Measurements from ENCODE around the gene PKN2. TPM values are rescaled to one million over a fixed set of nuclear protein-coding genes. Genes with fewer than 3 reads are reported as not detected.

The PKN2 gene
- total and polyA plus RNA-seq, 2 of the 8 experiments (the other 6 are each of a cell fraction or from before 2014, with no cell fraction given), result 7.8 to 32.0 TPM

GRCh38 chr1:88736633-88737248 lies 52.7 kb downstream of the PKN2 start:
- peak; percentile 25 to 71 for DNase-seq (ENCODE audit: low read depth in 1 of 2, low spot score in 2 of 2)
- CTCF ChIA-PET (ENCODE audit: partially characterized antibody), result interaction anchor here (0.6 to 3.2 kb wide), 44 partner anchors 8 to 247 kb away, joined by 3 to 57 read pairs (median 4); partner anchors contain the start of gene PKN2
- TF ChIP-seq YY1 (IDR thresholded peaks at IDR 0.05; ENCODE audit: low read depth, low read length), result no peak
- TF ChIP-seq SP2 (IDR thresholded peaks at IDR 0.05; ENCODE audit: low read length), result no peak
- peak; percentile 98 for TF ChIP-seq RAD21 (IDR thresholded peaks at IDR 0.05 in 1 of 2, conservative IDR thresholded peaks at IDR 0.05 in 1 of 2; ENCODE audit: low read depth in 2 of 2, low read length in 2 of 2)
- no peak for TF ChIP-seq KDM4A (IDR thresholded peaks at IDR 0.05; ENCODE audit: low read depth, low read length, severe bottlenecking)
- no peak for TF ChIP-seq RFX5 (IDR thresholded peaks at IDR 0.05; ENCODE audit: borderline replicate concordance, low read depth, low read length)
- no peak for TF ChIP-seq EZH2 (IDR thresholded peaks at IDR 0.05; ENCODE audit: low read depth, low read length, severe bottlenecking)
- TF ChIP-seq CREB1 (IDR thresholded peaks at IDR 0.05), result no peak
- TF ChIP-seq CHD2 (IDR thresholded peaks at IDR 0.05; ENCODE audit: low read length), result no peak
- TF ChIP-seq SIRT6 (IDR thresholded peaks at IDR 0.05; ENCODE audit: low read length), result no peak

More at GRCh38 chr1:88736633-88737248, 52.7 kb downstream of the PKN2 start:
- Histone ChIP-seq H2AK5ac (ENCODE audit: low read depth, low read length) (peak overlapping the region; percentile 67; the same call in 1 of the 2 replicates), H4K20me1 (replicated peaks in 1 of 2; ENCODE audit: control insufficient read depth in 1 of 2, insufficient read depth in 2 of 2, low read length in 2 of 2) (peaks cover 0 to 7% of the 10 kb centered on the region in 2 experiments), H4K8ac (ENCODE audit: extremely low read depth, insufficient read depth, low read length) (peak overlapping the region; percentile 45; the same call in 1 of the 2 replicates), H3K36me3 (ENCODE audit: control insufficient read depth in 2 of 4, insufficient read depth in 4 of 4, low read length in 3 of 4) (no peaks in the 10 kb centered on the region; a peak in 1 of 8 replicates), H2BK12ac (ENCODE audit: low read depth, low read length) (peak overlapping the region; percentile 91), H3K27ac (ENCODE audit: low read depth, low read length) (no peak overlapping the region), H3K27me3 (replicated peaks in 1 of 4; ENCODE audit: control insufficient read depth in 3 of 4, extremely low read depth in 1 of 4, insufficient read depth in 3 of 4, low read length in 3 of 4) (no peaks in the 10 kb centered on the region), H3K79me1 (ENCODE audit: low read depth, low read length) (peaks cover 8% of the 10 kb centered on the region; the same call in 1 of the 2 replicates), H2BK20ac (ENCODE audit: low read length) (no peak overlapping the region), H3K56ac (replicated peaks; ENCODE audit: insufficient read length, low read depth, low read length) (no peak overlapping the region), H3K4me2 (ENCODE audit: insufficient read depth in 1 of 2, low read depth in 2 of 2, low read length in 2 of 2) (peak overlapping the region in 1 of 2 experiments; percentile 9; a peak in 1 of 4 replicates), H3K14ac (ENCODE audit: insufficient read length) (no peak overlapping the region), H3K23me2 (ENCODE audit: low read depth, low read length) (no peaks in the 10 kb centered on the region), H2BK15ac (ENCODE audit: low read length) (no peak overlapping the region), H3K4ac (replicated peaks; ENCODE audit: insufficient read length, low read depth, low read length) (no peak overlapping the region), H3K9ac (replicated peaks in 1 of 4; ENCODE audit: extremely low read depth in 1 of 4, low read depth in 3 of 4, low read length in 3 of 4) (0 out of 7 replicates have a peak overlapping the region, but pooled peaks of 1 of the 4 experiments have one; percentile 25), H3K4me1 (replicated peaks in 1 of 4; ENCODE audit: control insufficient read depth in 3 of 4, insufficient read depth in 4 of 4, low read length in 3 of 4) (peaks cover 0 to 10% (median 7%) of the 10 kb centered on the region in 4 experiments; a peak in 3 of 7 replicates), H3K4me3 (ENCODE audit: extremely low read depth in 1 of 4, insufficient read depth in 2 of 4, low read depth in 3 of 4, low read length in 4 of 4) (no peak overlapping the region), H2AFZ (ENCODE audit: low read length) (no peak overlapping the region), H4K91ac (replicated peaks; ENCODE audit: insufficient read length, low read length) (peak overlapping the region; percentile 6), H3K9me3 (ENCODE audit: insufficient read depth in 2 of 2, low read depth in 1 of 2, low read length in 1 of 2) (peaks cover 0 to 3% of the 10 kb centered on the region in 2 experiments; a peak in 1 of 4 replicates), H4K5ac (ENCODE audit: insufficient read length, low read depth, low read length) (peak overlapping the region; percentile 8), H3K79me2 (ENCODE audit: control insufficient read depth in 1 of 2, insufficient read depth in 2 of 2, low read length in 2 of 2) (peaks cover 0 to 87% of the 10 kb centered on the region in 2 experiments; a peak in 3 of 4 replicates), H3K23ac (ENCODE audit: insufficient read length) (no peak overlapping the region), H2BK120ac (replicated peaks; ENCODE audit: low read depth, low read length) (peak overlapping the region; percentile 19), H3K18ac (ENCODE audit: extremely low read depth, low read length) (no peak overlapping the region), H2BK5ac (ENCODE audit: low read depth, low read length) (peak overlapping the region; percentile 79)
- 61% methylated on average over 7 of the region's 7 CpGs; no CpG with 5 or more reads in 1 of the 2 experiments for WGBS, 2 experiments (ENCODE audit: extremely low coverage in 1 of 2, insufficient coverage in 1 of 2, insufficient read length in 1 of 2, insufficient replicate concordance in 2 of 2, low coverage in 1 of 2, low lambda C conversion rate in 2 of 2, missing lambda C conversion rate in 1 of 2)
- FAIRE-seq, result peak; percentile 87
- POLR2A ChIA-PET (ENCODE audit: partially characterized antibody), result interaction anchor here (0.5 kb wide), 1 partner anchor 462 kb away, joined by 3 read pairs; the partner anchor contains the start of gene GBP4

Measured in H1 (cell line).